Measurements from ENCODE around the gene FNBP1. TPM values are rescaled to one million over a fixed set of nuclear protein-coding genes. Genes with fewer than 3 reads are reported as not detected.

The FNBP1 gene
- total and polyA plus RNA-seq, 2 of the 13 experiments (the other 11 are each of a cell fraction or from before 2014, with no cell fraction given): 5.4 to 19.5 TPM

GRCh38 chr9:129916707-129917106, 126.3 kb downstream of the FNBP1 start (continued):
- TF ChIP-seq, protein P1, sequence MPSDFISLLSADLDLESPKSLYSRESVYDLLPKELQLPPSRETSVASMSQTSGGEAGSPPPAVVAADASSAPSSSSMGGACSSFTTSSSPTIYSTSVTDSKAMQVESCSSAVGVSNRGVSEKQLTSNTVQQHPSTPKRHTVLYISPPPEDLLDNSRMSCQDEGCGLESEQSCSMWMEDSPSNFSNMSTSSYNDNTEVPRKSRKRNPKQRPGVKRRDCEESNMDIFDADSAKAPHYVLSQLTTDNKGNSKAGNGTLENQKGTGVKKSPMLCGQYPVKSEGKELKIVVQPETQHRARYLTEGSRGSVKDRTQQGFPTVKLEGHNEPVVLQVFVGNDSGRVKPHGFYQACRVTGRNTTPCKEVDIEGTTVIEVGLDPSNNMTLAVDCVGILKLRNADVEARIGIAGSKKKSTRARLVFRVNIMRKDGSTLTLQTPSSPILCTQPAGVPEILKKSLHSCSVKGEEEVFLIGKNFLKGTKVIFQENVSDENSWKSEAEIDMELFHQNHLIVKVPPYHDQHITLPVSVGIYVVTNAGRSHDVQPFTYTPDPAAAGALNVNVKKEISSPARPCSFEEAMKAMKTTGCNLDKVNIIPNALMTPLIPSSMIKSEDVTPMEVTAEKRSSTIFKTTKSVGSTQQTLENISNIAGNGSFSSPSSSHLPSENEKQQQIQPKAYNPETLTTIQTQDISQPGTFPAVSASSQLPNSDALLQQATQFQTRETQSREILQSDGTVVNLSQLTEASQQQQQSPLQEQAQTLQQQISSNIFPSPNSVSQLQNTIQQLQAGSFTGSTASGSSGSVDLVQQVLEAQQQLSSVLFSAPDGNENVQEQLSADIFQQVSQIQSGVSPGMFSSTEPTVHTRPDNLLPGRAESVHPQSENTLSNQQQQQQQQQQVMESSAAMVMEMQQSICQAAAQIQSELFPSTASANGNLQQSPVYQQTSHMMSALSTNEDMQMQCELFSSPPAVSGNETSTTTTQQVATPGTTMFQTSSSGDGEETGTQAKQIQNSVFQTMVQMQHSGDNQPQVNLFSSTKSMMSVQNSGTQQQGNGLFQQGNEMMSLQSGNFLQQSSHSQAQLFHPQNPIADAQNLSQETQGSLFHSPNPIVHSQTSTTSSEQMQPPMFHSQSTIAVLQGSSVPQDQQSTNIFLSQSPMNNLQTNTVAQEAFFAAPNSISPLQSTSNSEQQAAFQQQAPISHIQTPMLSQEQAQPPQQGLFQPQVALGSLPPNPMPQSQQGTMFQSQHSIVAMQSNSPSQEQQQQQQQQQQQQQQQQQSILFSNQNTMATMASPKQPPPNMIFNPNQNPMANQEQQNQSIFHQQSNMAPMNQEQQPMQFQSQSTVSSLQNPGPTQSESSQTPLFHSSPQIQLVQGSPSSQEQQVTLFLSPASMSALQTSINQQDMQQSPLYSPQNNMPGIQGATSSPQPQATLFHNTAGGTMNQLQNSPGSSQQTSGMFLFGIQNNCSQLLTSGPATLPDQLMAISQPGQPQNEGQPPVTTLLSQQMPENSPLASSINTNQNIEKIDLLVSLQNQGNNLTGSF (CRISPR knock-in tag; IDR thresholded peaks at IDR 0.05): no peak
- TF ChIP-seq GMEB2 (CRISPR knock-in tag; IDR thresholded peaks at IDR 0.05; ENCODE audit: low read depth) (no peak), NFKB2 (CRISPR knock-in tag; IDR thresholded peaks at IDR 0.05; ENCODE audit: borderline replicate concordance) (no peak), ZBTB20 (CRISPR knock-in tag; IDR thresholded peaks at IDR 0.05; ENCODE audit: borderline replicate concordance, low read depth) (no peak), ZNF619 (CRISPR knock-in tag; IDR thresholded peaks at IDR 0.05) (no peak), NFATC3 (CRISPR knock-in tag; IDR thresholded peaks at IDR 0.05) (no peak), SMAD1 (CRISPR knock-in tag; IDR thresholded peaks at IDR 0.05; ENCODE audit: borderline replicate concordance, low read depth) (no peak)
